Measurements from ENCODE around the gene BRD4. TPM values are rescaled to one million over a fixed set of nuclear protein-coding genes. Genes with fewer than 3 reads are reported as not detected.

The BRD4 gene
- total and polyA plus RNA-seq, 2 of the 13 experiments (the other 11 are each of a cell fraction or from before 2014, with no cell fraction given): 10.5 to 11.4 TPM

- TF ChIP-seq REST (IDR thresholded peaks at IDR 0.05; ENCODE audit: borderline replicate concordance in 1 of 2, low read depth in 1 of 2, low read length in 2 of 2): no peak
- TF ChIP-seq NFE2 (CRISPR knock-in tag; IDR thresholded peaks at IDR 0.05): no peak
- no peak for TF ChIP-seq ZSCAN5A (CRISPR knock-in tag; IDR thresholded peaks at IDR 0.05; ENCODE audit: borderline replicate concordance)
- peak; percentile 20; the same call in 1 of the 2 replicates for TF ChIP-seq NFKBIZ (CRISPR knock-in tag; IDR thresholded peaks at IDR 0.05)
- no peak for TF ChIP-seq TOE1 (CRISPR knock-in tag; IDR thresholded peaks at IDR 0.05)
- no peak; the same call in 1 of the 2 replicates for TF ChIP-seq KDM2A (CRISPR knock-in tag; IDR thresholded peaks at IDR 0.05; ENCODE audit: borderline replicate concordance, low read depth)
- no peak for TF ChIP-seq ZSCAN22 (CRISPR knock-in tag; IDR thresholded peaks at IDR 0.05)
- TF ChIP-seq KDM3A (CRISPR knock-in tag; IDR thresholded peaks at IDR 0.05; ENCODE audit: low read depth): 0 out of 2 replicates have a peak, but pooled peaks have one; percentile 13
- no peak for TF ChIP-seq HINFP (CRISPR knock-in tag; IDR thresholded peaks at IDR 0.05; ENCODE audit: low read depth)
- TF ChIP-seq DPF2 (CRISPR knock-in tag; IDR thresholded peaks at IDR 0.05; ENCODE audit: borderline replicate concordance, low read depth): peak; percentile 54; the same call in 1 of the 2 replicates
- TF ChIP-seq GZF1 (CRISPR knock-in tag; IDR thresholded peaks at IDR 0.05): 0 out of 2 replicates have a peak, but pooled peaks have one; percentile 53
- no peak for TF ChIP-seq MYNN (CRISPR knock-in tag; IDR thresholded peaks at IDR 0.05; ENCODE audit: low read depth)
- TF ChIP-seq SMC3 (IDR thresholded peaks at IDR 0.05; ENCODE audit: low read length): no peak
- peak; percentile 57 for TF ChIP-seq TCF7L2 (IDR thresholded peaks at IDR 0.05; ENCODE audit: low read depth, low read length)
- no peak for TF ChIP-seq ZNF142 (CRISPR knock-in tag; IDR thresholded peaks at IDR 0.05)
- no peak for TF ChIP-seq ATRX (CRISPR knock-in tag; IDR thresholded peaks at IDR 0.05; ENCODE audit: borderline replicate concordance)
- peak; percentile 76 for TF ChIP-seq NCOA2 (CRISPR knock-in tag; IDR thresholded peaks at IDR 0.05)
- peak; percentile 82 for TF ChIP-seq RARA (CRISPR knock-in tag; IDR thresholded peaks at IDR 0.05)
These were observed 35.4 kb downstream of the BRD4 start (continued) for GRCh38 chr19:15296841-15297415.
